ENCODE results near the gene DRG1.
"Not testable (repeated sequence)": the region's sequence is repeated elsewhere in the genome, so short reads cannot be mapped to it uniquely, and the experiment has no call there.

Gene DRG1

DNA sequence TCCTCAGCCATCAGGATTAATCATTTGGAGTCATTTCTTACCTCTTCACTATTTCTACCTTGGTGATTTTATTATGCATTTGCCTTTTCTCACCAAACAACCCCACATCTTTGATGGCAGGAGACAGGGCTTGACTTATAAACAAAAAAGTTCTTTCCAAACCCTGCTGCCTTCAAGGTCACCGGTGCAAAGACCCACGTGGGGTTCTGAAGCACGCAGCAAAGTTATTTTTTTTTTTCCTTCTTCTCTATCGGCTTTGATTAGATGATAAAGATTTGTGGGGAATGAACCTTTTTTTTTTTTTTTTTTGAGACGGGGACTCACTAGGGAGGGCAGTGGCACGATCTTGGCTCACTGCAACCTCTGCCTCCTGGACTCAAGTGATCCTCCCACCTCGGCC lies 44.1 kb downstream of the DRG1 start:
- DNase-seq: no peak

DNA sequence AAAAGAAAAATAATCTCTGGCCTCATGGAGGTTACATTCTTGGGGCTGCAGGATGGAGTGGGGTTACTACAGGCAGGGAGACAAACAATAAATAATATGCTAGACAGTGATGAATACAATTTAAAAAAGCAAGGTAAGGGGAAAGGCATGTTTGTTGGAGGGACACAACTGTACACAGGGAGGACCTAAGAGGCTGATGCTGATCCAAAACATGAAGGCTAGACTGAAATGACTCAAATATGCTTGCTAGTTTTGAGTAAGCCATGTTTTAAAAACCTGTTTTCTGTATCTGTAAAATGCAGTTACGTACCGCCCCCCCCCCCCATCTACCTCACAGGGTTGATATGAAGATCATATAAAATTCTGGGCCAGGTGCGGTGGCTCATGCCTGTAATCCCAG lies 46.2 kb downstream of the DRG1 start:
- DNase-seq: no peak

DNA sequence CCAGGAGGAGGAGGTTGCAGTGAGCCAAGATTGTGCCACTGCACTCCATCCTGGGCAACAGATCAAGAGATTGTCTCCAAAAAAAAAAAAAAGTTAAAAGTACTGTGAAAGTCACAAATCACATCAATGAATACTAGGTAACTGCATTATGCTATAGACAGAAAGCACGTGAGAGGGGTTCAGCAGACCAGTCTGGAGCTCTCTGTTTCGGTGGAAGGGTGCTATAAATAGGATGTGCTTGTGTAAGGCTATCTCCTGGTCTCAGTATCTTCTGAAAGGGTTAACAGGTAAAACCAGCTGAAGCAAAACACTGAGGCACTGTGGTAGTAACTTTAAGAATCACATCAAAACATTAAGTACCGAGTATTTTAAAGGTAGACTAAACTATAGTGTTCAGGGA lies 46.8 kb downstream of the DRG1 start:
- DNase-seq: no peak

DNA sequence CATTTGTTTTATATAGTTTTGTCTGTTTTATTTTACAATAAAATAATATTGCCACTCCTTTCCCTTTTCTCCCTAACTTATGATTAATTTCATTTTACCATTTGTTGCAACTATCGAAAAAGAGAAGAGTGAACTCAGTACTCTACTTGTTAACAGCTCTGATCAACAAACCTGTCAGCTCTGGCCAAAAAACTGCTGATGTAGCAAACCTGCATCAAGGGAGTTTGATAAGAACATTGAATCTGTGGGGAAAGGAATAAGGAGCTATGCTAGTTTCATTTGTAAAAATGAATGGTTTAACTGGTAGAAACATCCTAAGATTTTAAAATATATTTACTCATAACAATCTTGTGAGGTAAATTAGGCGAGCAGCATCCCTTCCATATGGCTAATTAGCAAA lies 47.4 kb downstream of the DRG1 start:
- DNase-seq: no peak

DNA sequence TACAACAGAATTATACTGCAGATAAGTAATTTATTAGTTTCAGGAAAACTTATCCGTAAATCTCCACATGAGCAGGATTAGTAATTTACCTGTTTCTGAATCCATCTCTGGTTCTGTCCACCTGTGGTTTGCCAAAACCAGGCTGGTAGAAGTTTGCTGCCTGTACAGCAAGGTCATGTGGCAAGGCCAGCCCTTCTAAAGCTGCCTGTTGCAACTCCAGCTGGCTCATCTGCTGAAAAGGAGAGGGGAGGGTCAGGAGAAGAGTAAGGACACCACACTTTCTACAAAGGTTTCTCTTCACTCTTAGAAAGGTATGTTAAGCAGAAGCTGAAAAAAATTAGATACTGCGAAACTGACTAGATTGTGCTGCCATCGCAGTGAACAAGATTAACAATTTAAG lies 47.9 kb downstream of the DRG1 start:
- no peak for DNase-seq

DNA sequence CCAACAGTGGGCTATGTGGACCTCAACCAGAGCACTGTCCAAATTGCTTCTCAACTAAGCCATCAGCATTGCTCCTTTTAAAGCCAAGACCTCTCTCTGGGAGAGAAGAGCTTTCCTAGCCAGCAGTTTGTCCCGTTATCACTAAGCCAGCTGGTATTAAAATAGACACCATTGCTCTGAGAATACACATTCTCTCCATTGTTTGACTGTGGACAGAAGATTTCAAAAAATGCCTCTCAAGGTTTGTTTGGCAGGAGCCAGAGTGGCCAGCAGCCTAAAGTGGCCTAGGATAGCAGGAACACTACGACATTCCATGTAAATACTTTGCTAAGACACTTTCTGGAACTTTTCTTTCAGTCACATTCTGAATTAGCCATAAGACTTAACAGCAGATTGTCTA lies 49.0 kb downstream of the DRG1 start:
- DNase-seq: no peak

DNA sequence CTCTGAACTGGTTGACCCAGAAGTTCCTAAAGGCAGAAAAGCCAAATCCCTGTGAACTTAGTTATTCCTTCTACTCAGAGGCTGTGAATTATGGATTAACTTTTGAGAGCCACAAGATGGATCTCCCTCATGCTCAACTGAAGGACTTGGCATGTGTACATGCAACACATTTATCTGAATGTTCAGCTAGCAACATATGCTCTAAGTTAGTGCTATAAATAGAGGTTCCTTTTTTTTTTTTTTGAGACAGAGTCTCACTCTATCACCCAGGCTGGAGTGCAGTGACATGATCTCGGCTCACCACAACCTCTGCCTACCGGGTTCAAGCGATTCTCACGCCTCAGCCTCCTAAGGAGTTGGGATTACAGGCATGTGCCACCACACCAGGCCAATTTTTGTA lies 50.1 kb downstream of the DRG1 start:
- DNase-seq: no peak

DNA sequence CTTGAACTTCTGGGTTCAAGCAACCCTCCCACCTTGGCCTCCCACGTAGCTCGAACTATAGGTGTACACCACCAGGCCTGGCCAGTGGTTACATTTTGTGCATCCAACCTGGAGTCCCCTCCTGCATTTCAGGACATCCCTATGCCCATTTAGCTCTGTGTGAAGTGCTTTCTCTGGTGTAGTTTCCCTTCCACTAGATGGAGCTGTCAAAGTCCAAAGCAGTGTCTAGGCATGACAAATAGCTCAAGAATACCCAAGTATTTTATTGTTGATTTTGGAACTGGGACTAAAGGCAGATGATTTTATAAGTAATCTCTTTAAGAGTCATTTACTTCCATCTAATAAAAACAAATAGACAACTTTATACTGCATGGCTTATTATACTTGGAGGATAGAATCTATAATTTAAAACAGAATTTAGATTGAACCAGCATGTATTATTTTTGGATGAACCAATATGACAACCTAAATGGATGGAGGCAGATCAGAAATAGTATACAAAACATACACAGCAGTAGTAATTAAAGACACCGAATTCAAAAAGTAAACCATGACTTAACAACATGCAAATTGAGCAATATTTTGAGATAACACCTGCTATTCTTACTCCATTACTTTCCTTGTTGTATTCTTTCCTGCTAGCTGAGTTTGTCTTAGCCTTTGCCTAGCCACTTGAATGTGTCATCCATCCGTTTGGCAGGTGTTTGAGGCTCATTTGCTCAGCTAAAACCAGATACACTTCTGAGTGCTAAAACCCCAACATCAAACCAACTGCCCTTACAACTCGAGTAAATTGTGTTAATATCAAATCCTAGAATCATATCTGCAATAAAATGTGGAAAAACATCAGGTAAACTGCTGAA lies 52.5 kb downstream of the DRG1 start:
- peak; percentile 48 for DNase-seq

DNA sequence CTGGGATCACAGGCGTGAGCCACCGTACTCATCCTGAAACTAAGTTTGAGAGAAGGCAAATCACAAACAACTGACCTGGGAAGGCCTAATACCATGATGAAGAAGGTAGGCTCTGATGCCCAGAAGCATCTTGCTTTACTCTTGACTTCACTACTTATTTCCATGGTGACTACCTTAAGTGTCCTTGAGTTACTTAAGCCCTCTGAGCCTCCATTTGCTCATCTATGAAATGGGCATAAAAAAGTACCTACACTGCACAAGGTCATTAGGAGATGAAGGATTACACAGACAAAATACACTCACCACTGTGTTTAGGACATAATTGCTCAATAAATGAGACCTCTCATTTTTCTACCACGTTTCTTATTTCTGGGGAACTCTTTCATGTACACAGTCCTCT lies 62.3 kb downstream of the DRG1 start:
- DNase-seq: no peak

DNA sequence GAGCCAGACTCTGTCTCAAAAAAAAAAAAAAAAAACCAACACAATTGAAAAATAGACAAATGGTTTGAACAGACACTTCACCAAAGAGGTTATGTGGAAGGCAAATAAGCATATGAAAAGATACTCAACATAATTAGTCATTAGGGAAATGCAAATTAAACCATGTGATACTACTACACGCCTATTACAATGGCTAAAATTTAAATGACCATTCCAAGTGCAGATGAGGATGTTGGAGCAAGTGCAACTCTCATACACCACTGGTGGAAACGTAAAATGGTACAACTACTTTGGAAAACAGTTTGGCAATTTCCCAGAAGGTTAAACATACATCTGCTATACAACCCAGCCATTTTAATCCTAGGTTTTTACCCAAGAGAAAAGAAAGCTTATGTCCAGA lies 65.9 kb downstream of the DRG1 start:
- DNase-seq: no peak

DNA sequence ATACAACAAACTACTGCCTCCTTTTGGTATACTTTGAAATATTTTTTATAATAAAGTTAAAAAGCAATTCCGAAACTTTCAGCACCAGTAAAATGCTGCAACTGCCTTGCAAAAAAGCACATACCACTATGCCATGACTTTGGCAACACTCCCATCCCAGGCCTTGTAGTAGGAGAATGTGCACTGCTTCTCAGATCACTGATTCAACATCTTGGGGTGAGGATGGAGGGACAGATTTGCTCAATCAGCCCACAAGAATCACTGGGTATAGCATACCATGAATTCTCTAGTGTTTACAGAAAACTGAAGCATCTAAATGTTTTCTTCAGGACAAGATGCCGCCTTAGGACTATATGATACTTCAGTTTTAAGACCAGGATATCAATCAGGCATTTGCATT lies 75.3 kb downstream of the DRG1 start:
- DNase-seq: no peak

DNA sequence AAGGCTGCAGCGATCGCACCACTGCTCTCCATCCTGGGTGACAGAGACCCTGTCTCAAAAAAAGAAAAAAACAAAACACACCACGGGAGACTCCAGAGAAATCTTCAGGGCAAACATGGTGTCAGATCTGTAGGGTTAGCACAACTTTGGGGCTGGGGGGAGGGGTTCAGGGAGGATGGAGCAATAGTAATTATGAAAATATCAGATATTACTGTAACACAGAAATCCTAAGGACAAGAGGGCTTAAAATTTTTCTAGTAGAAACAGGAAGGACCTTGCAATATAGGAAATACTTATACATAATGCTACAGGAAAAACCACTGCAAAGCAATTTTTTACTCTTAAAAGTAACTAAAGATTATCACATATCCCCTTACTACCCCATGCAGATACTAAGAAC lies 76.4 kb downstream of the DRG1 start:
- DNase-seq: no peak

DNA sequence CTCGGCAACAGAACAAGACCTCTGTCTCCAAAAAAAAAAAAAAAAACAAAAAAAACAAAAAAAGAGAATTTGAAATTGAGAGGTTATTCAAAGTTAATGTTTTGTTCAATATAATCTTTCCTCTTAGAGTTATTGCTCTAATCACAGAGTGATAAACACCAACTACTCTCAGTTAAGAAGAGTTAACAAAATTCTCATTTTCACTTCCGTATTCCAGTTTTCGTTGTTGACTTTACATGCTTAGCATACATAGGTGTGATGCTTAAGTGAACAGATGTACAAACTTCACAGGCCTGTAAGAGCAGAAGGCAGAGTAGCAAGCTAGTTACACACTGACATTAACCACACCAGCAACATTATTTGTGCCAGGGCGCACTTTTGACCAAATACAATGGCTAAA lies 77.9 kb downstream of the DRG1 start:
- no peak for DNase-seq

DNA sequence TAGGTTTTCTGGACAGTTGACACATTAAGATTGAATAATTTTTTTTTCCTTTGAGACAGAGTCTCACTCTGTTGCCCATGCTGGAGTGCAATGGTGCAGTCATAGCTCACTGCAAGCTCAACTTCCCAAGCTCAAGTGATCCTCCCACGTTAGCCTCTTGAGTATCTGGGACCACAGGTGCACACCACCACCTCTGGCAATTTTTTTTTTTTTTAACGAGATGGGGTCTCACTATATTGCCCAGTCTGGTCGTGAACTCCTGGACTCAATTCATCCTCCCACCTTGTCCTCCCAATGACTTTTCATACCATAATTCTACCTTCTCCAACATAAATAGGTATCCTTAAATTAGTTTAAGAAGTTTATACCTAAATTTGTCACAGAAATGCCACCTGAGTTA lies 81.7 kb downstream of the DRG1 start:
- no peak for DNase-seq

DNA sequence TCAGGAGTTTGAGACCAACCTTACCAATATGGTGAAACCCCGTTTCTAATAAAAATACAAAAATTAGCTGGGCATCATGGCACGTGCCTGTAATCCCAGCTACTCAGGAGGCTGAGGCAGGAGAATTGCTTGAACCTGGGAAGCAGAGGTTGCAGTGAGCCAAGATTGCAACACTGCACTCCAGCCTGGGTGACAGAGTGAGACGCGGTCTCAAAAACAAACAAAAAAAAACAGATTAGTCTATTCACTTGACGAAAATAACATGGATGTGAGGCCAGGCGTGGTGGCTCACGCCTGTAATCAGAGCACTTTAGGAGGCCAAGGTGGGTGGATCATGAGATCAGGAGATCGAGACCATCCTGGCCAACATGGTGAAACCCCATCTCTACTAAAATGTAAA lies 83.1 kb downstream of the DRG1 start:
- not testable (repeated sequence) for DNase-seq

Measured in CD4-positive, alpha-beta T cell treated with Interleukin-21 for 1 hour (primary cell).